CD4-positive, alpha-beta T cell treated with Interleukin-17A for 4 hours (primary cell): Measurements from ENCODE around the gene CEACAM7.
A peak's percentile ranks its signal among the peaks of the same experiment; 100 is the strongest.
"Not testable (repeated sequence)": the region's sequence is repeated elsewhere in the genome, so short reads cannot be mapped to it uniquely, and the experiment has no call there.

Source experiments
- DNase-seq: peaks from one replicate; pipeline ENCODE4 v3.0.0-alpha.2; 2020; ENCODE audit warnings: mixed read lengths

Gene CEACAM7

GRCh38 chr19:41688098-41688497 lies at the start of gene CEACAM7:
CEACAM7 (minus strand) TSS chr19:41688270; CDS start chr19:41688165, 105 bp downstream.
- no peak for DNase-seq

- DNase-seq, result no peak
Observed at GRCh38 chr19:41735071-41735600, 47.1 kb upstream of the CEACAM7 start.

- DNase-seq, result no peak
Observed at GRCh38 chr19:41734585-41734984, 46.5 kb upstream of the CEACAM7 start.

GRCh38 chr19:41734156-41734555 lies 46.1 kb upstream of the CEACAM7 start:
- no peak for DNase-seq

GRCh38 chr19:41726493-41726892 lies 38.4 kb upstream of the CEACAM7 start:
- no peak for DNase-seq

- no peak for DNase-seq
Observed at GRCh38 chr19:41720103-41720502, 32.0 kb upstream of the CEACAM7 start.

- DNase-seq, result no peak
Observed at GRCh38 chr19:41718761-41719160, 30.7 kb upstream of the CEACAM7 start.

GRCh38 chr19:41714598-41714997 lies 26.5 kb upstream of the CEACAM7 start:
- DNase-seq, result no peak

- DNase-seq, result no peak
Observed at GRCh38 chr19:41711376-41712261, 23.5 kb upstream of the CEACAM7 start.

GRCh38 chr19:41709951-41710645 lies 22.0 kb upstream of the CEACAM7 start:
- DNase-seq, result no peak

- not testable (repeated sequence) for DNase-seq
Observed at GRCh38 chr19:41709516-41709915, 21.4 kb upstream of the CEACAM7 start.

- no peak for DNase-seq
Observed at GRCh38 chr19:41708481-41708880, 20.4 kb upstream of the CEACAM7 start, which contains the start of gene CEACAM5. CEACAM5 (plus strand) TSS chr19:41708626; CDS start chr19:41708732, 106 bp downstream.

- DNase-seq, result no peak
Observed at GRCh38 chr19:41707871-41708371, 19.9 kb upstream of the CEACAM7 start.

- DNase-seq, result no peak
Observed at GRCh38 chr19:41707502-41707812, 19.4 kb upstream of the CEACAM7 start.

- DNase-seq, result peak; percentile 75
Observed at GRCh38 chr19:41706741-41707501, 18.9 kb upstream of the CEACAM7 start.

GRCh38 chr19:41705393-41706174 lies 17.5 kb upstream of the CEACAM7 start:
- peak; percentile 41 for DNase-seq

- DNase-seq, result no peak
Observed at GRCh38 chr19:41703602-41704293, 15.7 kb upstream of the CEACAM7 start.

GRCh38 chr19:41702171-41702651 lies 14.1 kb upstream of the CEACAM7 start:
- DNase-seq, result no peak

- DNase-seq, result no peak
Observed at GRCh38 chr19:41701401-41702075, 13.5 kb upstream of the CEACAM7 start.

- DNase-seq, result no peak
Observed at GRCh38 chr19:41700381-41701195, 12.5 kb upstream of the CEACAM7 start.
